Osteocyte (in vitro differentiated cells): ENCODE data around the gene NTN1. TPM values are rescaled to one million over a fixed set of nuclear protein-coding genes. Genes with fewer than 3 reads are reported as not detected.

Experiments used
- DNase-seq: peaks from one replicate; pipeline ENCODE4 v3.0.0; 2021; ENCODE audit warnings: mixed read lengths; ENCODE audit not compliant: unreplicated experiment; ENCODE audit errors: extremely low spot score
- H3K27ac Mint-ChIP-seq: one replicate; pipeline ENCODE4 v1.8.0; 2021; ENCODE audit warnings: mild to moderate bottlenecking, mixed read lengths; ENCODE audit not compliant: unreplicated experiment
- H3K27me3 Mint-ChIP-seq: one replicate; pipeline ENCODE4 v1.8.0; 2021; ENCODE audit warnings: mixed read lengths; ENCODE audit not compliant: unreplicated experiment
- H3K36me3 Mint-ChIP-seq: one replicate; pipeline ENCODE4 v1.8.0; 2021; ENCODE audit warnings: mixed read lengths; ENCODE audit not compliant: unreplicated experiment
- H3K4me1 Mint-ChIP-seq: one replicate; pipeline ENCODE4 v1.8.0; 2021; ENCODE audit warnings: mixed read lengths; ENCODE audit not compliant: unreplicated experiment
- H3K4me3 Mint-ChIP-seq: one replicate; pipeline ENCODE4 v1.8.0; 2021; ENCODE audit warnings: mild to moderate bottlenecking, moderate library complexity, mixed read lengths; ENCODE audit not compliant: unreplicated experiment
- H3K9me3 Mint-ChIP-seq: one replicate; pipeline ENCODE4 v1.8.0; 2021; ENCODE audit warnings: mixed read lengths; ENCODE audit not compliant: unreplicated experiment
- CTCF ChIP-seq: fragments of 200-600 bp; sonication (generic); IDR thresholded peaks from 2 replicates; pipeline ENCODE4 v1.5.0; 2021; ENCODE audit warnings: antibody characterized with exemption, mild to moderate bottlenecking, moderate library complexity
- total RNA-seq: library from RNA; stranded (reverse); gene quantifications from 2 replicates; pipeline ENCODE4 v1.2.1, GENCODE V29; 2021

The NTN1 gene
- total RNA-seq, 1 donor from 2014 or later, result 21.4 TPM

GRCh38 chr17:9023392-9024218 lies 2.3 kb downstream of the NTN1 start:
- Mint-ChIP-seq H3K36me3 (peaks cover 8% of the 10 kb centered on the region), H3K27me3 (peaks cover 53% of the 10 kb centered on the region), H3K4me3 (peak overlapping the region; percentile 47), H3K9me3 (no peaks in the 10 kb centered on the region), H3K4me1 (peaks cover 9% of the 10 kb centered on the region), H3K27ac (no peak overlapping the region)
- no peak for TF ChIP-seq CTCF
- peak; percentile 83 for DNase-seq

- no peaks in the 10 kb centered on the region for H3K9me3 Mint-ChIP-seq
- no peak for TF ChIP-seq CTCF
- peaks cover 8% of the 10 kb centered on the region for H3K36me3 Mint-ChIP-seq
- no peak overlapping the region for H3K27ac Mint-ChIP-seq
- H3K4me3 Mint-ChIP-seq, result peak overlapping the region; percentile 5
- H3K27me3 Mint-ChIP-seq, result peaks cover 54% of the 10 kb centered on the region
- DNase-seq, result peak; percentile 23
- peaks cover 9% of the 10 kb centered on the region for H3K4me1 Mint-ChIP-seq
Measured at GRCh38 chr17:9024497-9024896, 3.2 kb downstream of the NTN1 start.

- Mint-ChIP-seq H3K36me3 (peaks cover 8% of the 10 kb centered on the region), H3K4me3 (no peak overlapping the region), H3K27ac (no peak overlapping the region), H3K9me3 (no peaks in the 10 kb centered on the region), H3K4me1 (peaks cover 9% of the 10 kb centered on the region), H3K27me3 (peaks cover 70% of the 10 kb centered on the region)
- TF ChIP-seq CTCF, result no peak
- peak; percentile 36 for DNase-seq
Measured at GRCh38 chr17:9026741-9027140, 5.4 kb downstream of the NTN1 start.

- Mint-ChIP-seq H3K36me3 (peaks cover 5% of the 10 kb centered on the region), H3K27ac (no peak overlapping the region), H3K4me3 (no peak overlapping the region), H3K4me1 (peaks cover 4% of the 10 kb centered on the region), H3K9me3 (no peaks in the 10 kb centered on the region), H3K27me3 (peaks cover 65% of the 10 kb centered on the region)
- DNase-seq, result peak; percentile 51
- TF ChIP-seq CTCF, result no peak
Measured at GRCh38 chr17:9028202-9028987, 7.1 kb downstream of the NTN1 start.

- no peaks in the 10 kb centered on the region for H3K4me1 Mint-ChIP-seq
- TF ChIP-seq CTCF, result no peak
- peaks cover 5% of the 10 kb centered on the region for H3K36me3 Mint-ChIP-seq
- no peak overlapping the region for H3K4me3 Mint-ChIP-seq
- H3K9me3 Mint-ChIP-seq, result no peaks in the 10 kb centered on the region
- peaks cover 60% of the 10 kb centered on the region for H3K27me3 Mint-ChIP-seq
- H3K27ac Mint-ChIP-seq, result no peak overlapping the region
- peak; percentile 65 for DNase-seq
Measured at GRCh38 chr17:9028988-9029570, 7.8 kb downstream of the NTN1 start.
